T follicular helper cell (primary cell): ENCODE results near the gene SLCO2A1.

ENCODE experiments used
- DNase-seq: peaks from one replicate; pipeline ENCODE4 v3.0.0-alpha.2; 2020; ENCODE audit warnings: low read depth

The SLCO2A1 gene

GRCh38 chr3:133999891-134000685 is 29.6 kb downstream of the SLCO2A1 start:
- no peak for DNase-seq

GRCh38 chr3:133998691-133999241 is 31.0 kb downstream of the SLCO2A1 start:
- no peak for DNase-seq

GRCh38 chr3:133997871-133998635 is 31.7 kb downstream of the SLCO2A1 start:
- DNase-seq = no peak

GRCh38 chr3:133996996-133997395 is 32.7 kb downstream of the SLCO2A1 start:
- no peak for DNase-seq

GRCh38 chr3:133996251-133996661 is 33.5 kb downstream of the SLCO2A1 start:
- DNase-seq = no peak

GRCh38 chr3:133995264-133995663 is 34.5 kb downstream of the SLCO2A1 start:
- DNase-seq = no peak

- DNase-seq = no peak
These were observed 35.4 kb downstream of the SLCO2A1 start for GRCh38 chr3:133994166-133994890.

- DNase-seq = no peak
These were observed 36.6 kb downstream of the SLCO2A1 start for GRCh38 chr3:133992951-133993620.

GRCh38 chr3:133992381-133992780 is 37.3 kb downstream of the SLCO2A1 start:
- DNase-seq = no peak

- no peak for DNase-seq
These were observed 38.1 kb downstream of the SLCO2A1 start for GRCh38 chr3:133991637-133992036.

GRCh38 chr3:133991209-133991608 is 38.5 kb downstream of the SLCO2A1 start:
- no peak for DNase-seq

GRCh38 chr3:133989936-133990702 is 39.6 kb downstream of the SLCO2A1 start:
- DNase-seq = no peak

GRCh38 chr3:133988631-133989161 is 41.0 kb downstream of the SLCO2A1 start:
- no peak for DNase-seq

GRCh38 chr3:133987948-133988484 is 41.7 kb downstream of the SLCO2A1 start:
- no peak for DNase-seq

- no peak for DNase-seq
These were observed 42.6 kb downstream of the SLCO2A1 start for GRCh38 chr3:133987136-133987535.

GRCh38 chr3:133986311-133986710 is 43.4 kb downstream of the SLCO2A1 start:
- DNase-seq = no peak

- no peak for DNase-seq
These were observed 44.8 kb downstream of the SLCO2A1 start for GRCh38 chr3:133984975-133985374.

GRCh38 chr3:133983576-133984560 is 45.9 kb downstream of the SLCO2A1 start:
- DNase-seq = no peak

GRCh38 chr3:133983126-133983525 is 46.6 kb downstream of the SLCO2A1 start:
- DNase-seq = no peak
